GM19240 (cell line): ENCODE data around the gene DCC.
"Not testable (repeated sequence)": the region's sequence is repeated elsewhere in the genome, so short reads cannot be mapped to it uniquely, and the experiment has no call there.

Experiments
- DNase-seq: peaks from one replicate; pipeline ENCODE4 v3.0.0; 2011; ENCODE audit warnings: low spot score; ENCODE audit not compliant: insufficient read length

The DCC gene

DNA sequence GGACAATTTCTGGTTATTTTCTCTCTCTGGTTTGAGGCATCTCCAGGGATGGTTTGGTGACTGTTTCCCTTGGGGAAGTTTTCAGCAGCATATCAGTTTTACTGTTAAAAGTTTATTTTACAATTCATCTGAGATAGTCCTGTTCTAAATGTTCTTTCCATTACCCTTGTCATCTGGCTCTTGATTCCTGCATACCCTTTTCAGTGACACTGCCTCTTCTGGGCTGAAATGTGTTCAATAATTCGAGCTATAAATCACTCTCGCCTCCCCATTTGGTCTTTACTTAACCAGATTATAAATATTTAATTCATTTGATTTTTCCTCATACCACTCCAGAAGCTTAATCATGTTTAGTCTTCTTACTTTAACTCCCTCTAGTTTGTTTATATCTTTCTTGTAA, 9.5 kb downstream of the DCC start:
- no peak for DNase-seq

DNA sequence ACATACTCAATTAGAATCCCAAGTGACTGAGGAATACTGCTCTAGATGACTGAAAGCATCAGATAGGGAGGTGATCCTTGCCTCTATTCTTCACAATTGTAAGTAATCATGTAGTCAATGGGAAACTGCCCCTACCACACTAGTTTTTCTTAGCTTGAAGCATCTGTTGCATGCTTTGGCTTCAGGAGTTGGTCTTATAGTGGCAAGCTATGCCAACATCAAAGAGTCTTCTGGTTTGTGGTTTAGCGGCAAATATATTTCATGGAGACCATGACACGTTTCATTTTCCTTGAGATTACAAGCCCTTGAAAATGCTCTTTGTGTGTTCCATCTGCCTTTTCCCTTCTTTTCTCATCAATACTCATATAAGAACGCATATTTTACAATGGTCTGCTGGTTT, 12.9 kb downstream of the DCC start:
- DNase-seq = no peak

DNA sequence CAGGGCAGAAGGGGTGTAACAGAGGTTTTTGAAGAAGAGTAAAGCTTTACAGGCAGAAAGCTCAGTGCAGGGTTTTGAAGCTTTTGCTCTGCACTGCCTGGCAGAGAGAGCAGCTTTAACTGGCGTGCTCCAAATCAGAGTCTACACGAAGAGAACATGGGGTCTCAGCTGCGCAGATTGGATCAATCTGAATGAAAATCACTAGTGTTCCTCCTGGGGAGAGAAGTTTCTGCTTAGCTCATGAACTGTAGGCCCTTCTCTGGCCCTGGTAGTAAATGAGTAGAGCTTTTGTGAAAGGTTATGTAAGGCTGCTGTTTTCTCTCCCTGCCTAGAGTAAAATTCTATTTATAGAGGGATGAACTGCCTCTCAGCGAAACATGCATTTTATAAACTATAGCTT, 13.6 kb downstream of the DCC start:
- no peak for DNase-seq

DNA sequence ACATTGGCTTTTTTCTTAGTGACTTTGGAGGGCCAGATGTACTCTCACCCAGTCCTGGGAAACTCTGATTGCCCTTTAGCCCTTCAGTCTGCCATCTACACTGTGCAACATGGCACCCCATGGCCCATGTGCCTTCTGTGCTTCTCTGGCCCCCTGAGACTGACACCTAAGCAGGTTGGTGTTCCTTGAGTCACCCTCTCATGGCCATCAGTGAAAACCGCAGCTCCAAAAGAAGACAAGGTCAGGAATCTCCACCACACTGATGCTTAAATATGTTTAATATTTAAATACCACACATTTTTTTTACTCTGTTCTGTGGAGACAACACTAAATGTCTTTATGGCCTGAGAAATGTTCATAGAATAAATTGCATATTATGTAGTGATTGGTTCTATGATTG, 23.9 kb downstream of the DCC start:
- no peak for DNase-seq

DNA sequence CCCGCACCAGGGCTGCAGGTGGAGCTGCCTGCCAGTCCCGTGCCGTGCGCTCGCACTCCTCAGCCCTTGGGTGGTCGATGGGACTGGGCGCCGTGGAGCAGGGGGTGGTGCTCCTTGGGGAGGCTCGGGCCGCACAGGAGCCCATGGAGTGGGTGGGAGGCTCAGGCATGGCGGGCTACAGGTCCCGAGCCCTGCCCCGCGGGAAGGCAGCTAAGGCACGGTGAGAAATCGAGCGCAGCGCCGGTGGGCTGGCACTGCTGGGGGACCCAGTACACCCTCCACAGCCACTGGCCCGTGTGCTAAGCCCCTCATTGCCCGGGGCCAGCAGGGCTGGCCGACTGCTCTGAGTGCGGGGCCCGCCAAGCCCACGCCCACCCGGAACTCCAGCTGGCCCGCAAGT, 26.9 kb downstream of the DCC start:
- not testable (repeated sequence) for DNase-seq

DNA sequence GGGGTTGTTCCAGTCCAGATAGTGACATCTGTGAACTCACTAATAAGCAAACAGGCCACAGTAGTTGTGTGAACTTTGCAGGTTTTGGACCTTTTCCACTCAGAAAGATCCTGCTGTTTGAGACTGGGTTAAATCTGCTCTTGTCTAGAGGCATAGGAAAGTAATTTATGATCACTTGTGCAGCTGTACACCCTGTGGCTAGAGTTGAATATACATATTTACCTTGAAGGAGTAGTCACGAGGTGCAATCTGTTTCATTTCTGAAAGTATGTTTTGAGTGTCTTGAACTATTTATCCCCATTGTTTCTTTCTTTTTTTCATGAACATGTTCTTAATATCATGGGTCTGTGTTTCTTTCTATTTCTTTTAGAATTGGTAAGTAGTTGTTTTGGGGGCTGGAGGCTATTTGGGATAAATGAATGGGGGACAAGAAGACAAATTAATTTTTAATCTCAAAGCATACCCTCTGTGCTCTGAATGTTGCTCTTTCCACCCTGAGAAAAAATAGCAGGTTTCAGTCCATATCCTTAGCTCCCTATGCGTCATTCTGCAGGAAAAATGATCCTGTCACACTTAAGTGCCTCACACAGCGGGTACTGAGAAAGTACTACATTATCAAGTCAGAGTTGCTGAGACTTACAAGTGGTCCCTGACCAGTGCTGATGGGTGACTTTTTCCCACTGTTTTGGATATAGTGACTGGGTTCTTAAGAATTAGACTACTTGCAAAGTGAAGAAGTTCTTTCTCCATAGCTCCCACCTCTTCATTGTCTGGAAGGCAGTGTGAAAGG, 28.2 kb downstream of the DCC start:
- DNase-seq = no peak

DNA sequence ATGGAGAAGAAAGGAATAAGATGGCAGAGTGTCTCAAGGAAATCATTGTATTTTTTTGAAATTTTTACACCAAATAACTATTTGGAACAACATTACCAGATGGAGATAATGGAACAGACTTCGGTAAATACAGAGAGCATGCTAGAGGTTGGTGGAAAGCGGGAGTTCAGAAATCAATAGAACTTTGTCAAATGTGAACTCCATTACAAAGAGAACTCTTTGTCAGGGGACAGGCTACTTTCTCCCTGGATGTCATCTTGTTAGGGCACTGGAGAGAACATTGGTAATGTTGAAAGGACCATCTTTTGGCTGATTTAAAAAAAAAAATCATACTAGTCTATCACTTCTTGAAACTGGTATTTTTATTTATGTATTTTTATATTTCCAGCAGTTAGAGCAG, 30.8 kb downstream of the DCC start:
- no peak for DNase-seq

DNA sequence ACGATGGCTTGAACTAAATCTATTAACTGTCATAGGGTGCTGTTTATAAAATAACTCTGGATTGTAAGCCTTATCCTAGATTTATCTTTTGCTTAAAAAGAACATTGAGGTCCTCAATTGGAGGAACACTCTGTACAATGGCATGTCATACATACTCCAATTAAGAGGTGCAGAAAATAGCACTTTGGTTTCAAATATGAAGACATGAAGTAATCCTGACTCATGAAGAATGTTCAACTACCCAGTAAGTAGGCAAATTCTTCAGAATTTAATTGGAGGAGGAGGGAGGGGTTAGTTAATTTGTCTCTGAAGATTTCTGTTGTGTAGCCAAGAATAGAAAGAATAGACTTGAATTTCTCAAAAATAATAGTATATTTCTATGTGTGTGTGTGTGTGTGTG, 36.1 kb downstream of the DCC start:
- no peak for DNase-seq

DNA sequence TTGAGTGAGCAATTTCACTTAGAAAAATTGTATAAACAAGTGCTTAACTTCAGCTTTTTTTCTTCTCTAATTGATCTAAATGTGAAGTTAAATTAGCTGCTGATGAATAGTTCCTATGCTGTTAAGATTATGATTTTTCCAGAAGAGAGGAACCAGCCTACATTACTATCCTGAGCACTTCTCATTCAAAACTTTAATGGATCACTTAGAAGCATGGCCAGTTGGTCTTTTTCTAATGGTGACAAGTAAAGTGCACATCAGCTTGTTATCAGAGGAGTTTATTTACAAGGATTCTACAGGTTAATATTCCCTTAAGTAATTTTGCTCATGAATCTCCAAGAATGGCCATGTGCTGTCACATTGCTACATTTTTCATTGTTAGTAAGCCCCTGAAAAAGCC, 37.1 kb downstream of the DCC start:
- no peak for DNase-seq

DNA sequence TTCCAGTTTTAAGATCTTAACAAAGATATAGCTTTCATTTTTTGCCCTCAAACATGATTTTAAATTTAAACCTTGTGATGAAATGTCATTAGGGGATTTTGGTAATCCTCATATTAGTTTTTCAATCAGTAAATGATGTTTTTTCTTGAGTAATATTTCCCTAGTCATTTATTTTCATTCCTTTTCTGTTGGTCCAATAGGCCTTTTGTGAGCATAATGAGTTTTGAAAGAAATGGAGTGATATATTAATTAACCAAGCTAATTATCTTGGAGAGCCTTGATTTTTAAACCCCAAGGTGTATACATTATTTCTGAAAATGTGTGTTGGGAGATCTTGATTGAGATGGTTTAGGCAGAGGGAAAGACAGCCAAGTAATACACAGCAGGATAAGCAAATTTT, 46.3 kb downstream of the DCC start:
- no peak for DNase-seq

DNA sequence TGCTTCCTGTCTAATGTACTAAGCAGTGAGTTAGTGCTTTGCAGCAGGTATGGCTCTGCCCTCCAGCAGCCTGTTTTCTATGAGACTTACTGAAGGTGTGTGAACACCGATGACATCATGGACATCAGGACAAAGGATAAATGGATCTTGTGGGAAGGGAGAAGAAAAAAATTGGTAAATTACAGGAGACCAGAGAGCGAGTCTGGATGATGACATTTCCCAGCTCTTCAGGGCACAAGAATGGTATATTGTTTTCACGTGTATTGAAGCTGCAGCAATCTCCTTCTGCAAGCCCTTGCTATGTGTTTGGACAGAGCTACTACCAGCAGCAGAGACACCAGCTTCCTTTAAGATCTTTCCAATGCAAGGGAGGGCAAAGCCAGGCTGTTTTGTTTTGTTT, 47.2 kb downstream of the DCC start:
- DNase-seq = no peak

DNA sequence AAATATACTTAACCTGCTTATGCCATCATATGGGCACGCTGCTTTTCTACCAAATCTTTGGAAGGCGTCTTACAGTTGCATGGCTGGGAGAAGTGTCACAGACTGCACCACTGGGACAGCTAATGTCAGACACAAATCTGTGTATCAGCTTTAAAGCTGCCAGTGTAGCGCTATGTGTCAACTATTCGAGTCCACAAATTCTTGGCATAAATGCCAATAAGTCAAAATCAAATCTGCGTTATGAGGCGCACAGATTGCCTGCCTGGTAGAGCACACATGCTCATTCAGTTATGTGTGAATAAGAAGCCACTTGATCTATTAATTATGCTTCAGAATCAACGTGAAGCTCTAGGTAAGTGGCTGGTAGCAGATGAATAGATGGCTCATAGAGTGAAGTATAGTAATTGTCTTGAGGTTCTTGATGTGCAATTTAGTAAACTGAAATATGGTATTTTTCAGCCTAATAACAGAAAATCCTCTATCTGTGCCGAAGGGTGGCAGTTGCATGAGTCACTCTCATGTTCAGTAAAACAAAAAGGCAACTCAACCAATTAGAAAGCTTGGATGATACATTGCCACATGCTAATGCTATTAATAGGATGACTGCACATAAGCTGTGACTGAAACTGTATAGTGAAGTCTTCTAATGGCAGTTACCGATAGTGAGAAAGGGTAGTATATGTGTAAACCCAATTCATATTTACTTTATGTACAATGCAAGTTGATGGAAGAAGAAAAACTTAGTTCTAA, 52.0 kb downstream of the DCC start:
- no peak for DNase-seq

DNA sequence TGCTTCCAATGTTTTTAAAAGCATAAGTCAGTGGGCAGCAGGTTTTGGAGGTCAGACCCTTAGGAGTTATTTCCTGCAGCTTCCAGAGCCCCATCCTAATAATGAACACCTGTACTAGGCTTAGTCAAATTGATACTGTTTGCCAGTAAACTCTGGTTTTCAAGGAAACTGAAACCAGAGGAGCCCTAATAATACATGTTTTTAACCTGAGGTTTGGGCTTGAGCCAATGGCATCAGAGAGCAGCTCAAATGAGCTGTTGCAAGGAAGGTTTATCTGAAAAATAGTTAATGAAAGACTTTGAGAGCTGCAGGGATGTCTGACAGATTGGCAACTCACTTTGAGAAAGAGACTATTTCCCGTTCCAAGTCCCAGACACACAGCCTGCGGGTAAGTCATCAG, 54.6 kb downstream of the DCC start:
- no peak for DNase-seq

DNA sequence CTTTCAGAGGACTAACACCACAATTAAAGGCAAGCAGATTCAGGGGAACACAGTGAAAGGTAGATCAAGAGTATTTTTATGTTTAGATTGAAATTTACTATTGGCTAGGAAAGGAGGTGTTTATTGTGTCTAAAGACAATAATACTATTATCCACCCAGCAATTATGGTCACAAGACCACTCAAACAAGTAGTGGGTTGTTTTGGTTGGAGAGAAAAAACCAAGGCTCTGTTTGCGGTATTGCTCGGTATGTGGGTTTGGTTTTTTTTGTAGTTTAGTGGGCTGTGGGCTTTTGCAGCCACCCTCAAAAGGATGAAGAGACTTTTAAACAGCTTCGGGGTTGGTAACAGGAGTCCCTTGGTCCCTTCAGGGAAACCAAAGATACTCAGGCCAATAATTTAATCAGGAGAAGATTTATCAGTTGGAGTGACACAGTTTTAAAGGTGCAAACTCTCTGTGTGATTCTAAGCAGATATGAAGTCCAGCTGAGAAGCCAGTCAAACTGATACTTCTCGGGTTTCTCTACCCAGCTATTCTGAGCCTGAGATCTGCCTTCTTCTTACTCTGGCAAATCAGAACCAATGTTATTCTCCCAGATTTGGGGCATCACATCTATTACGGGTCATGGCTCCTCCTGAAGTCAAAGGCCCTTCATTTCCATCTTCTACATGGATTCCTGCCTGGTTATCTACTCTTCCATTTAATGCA, 55.3 kb downstream of the DCC start:
- DNase-seq = no peak

DNA sequence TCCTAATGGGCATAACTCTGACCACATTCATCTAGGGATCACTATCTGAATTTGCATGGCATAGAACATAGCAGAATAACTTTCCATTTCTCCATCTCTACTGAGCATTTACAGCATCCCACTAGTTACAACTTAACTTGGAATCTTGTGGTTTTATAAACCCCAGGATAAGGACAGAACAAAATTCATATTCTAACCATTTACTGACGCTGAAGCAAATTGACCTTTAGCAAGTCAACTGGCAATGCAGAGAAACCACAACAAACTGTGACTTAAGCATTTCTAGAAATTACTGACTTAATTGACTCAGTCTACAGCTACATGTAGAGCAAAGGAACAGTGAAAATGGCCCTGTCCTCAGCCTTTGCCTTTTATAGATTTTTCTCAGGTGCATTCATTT, 61.2 kb downstream of the DCC start:
- DNase-seq = no peak

DNA sequence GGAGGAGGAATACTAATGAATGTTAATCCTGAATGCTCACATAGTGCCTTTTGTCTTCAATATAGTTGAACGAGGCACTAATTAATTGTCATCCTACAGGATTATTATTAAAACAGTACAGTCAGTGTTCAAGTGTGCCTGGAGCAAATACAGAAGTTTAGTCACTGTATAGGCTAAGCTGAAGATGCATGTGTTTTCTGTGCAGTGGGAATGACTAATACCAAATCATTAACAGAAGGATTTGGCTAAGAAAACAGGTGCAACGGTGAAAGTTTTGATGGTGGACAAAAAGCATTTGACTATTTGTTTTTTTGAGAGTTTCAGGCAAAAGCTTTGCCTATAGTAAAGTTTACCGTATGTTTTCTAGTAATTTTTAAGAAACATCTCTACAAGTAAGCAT, 62.8 kb downstream of the DCC start:
- DNase-seq = no peak

DNA sequence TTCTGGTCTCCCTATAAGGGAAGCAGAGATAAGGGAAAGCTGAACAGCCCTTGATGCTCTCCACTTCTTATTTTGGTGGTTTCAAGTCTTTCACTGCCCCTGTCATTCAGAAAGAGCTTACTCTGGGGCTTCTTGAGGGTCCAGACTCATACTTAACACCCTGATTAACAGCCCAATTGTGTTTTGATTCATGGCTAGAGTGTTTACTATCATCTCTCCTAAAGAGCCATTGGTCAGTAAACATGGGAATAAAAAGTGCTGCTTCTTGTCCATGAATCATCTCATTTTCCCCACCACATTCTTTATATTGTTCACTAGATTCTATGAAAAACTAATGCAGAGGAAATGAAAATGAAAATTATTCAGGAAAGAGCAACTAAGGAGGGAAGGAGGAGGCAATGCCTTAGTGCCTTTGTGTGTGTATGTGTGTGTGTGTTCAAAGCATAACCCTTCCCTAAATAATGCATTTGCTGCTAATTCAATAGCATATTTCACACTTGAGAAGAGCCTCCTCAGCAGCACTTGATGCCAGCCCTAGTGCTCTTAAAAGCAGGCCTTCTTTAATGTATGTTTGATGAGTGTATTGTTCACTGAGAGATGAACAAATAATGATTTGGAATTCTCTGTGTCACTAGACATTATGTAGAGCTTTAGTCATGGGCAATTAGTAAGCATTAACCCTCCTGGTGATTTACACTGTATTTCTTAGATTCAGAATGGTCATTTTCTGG, 63.5 kb downstream of the DCC start:
- DNase-seq = no peak

DNA sequence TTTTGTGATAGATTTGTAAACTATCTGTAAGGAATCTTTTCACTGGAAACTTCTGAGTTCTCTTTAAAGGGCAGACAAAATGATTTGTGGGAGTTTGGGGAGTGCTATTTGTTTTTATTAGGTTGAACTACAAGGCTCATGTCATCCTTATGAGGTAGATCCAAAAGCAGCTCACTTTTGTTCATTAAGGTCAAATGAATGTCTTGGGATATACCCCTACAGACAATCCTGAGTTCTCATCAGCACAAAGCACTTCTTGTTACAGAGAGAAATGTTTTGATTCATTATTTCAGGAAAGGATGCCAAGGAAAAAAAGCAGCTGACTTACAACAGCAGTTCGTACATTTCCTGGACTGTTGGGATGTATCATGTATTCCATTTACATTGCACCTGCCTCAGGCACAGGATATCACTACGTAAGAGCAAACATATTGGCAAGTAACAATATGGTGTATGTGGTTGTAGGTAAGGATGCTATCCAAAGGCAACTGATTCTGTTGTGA, 68.9 kb downstream of the DCC start:
- DNase-seq = no peak

DNA sequence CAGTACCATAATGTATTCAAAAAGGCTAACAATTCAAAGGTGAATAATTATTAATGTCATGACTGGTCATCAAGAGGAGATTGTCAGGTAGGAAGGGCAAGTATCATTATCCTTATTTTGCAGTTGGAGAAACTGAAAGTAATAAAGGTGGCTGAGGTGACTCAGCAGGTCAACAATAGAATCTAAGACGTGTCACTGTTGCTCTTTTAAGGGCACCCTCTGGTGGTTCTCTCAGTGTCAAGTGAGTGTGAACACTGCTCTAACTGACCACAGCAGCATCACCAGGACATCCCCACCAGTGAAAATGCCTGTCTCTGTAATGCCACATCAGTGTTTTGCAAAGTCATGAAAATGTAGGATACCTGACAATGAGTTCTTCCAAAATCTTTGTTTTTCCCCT, 69.7 kb downstream of the DCC start:
- DNase-seq = peak; percentile 12

DNA sequence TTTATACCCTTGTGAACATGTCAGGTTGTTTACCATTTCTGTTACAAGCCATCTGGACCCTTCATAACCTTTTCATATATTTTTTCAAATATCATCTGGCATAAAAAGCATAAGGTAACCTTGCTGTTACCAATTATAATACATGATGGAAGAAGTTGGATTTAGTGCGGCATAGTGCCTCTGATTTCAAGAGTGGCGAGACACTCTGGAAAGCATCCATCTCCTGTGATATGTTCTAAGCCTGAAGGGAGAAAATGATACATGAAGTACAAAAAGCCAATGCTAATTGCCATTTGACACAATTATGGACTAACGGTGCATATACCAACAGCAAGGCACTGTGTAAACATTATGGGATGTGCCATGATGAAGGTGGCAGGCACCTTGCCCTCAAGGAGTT, 75.1 kb downstream of the DCC start:
- no peak for DNase-seq

DNA sequence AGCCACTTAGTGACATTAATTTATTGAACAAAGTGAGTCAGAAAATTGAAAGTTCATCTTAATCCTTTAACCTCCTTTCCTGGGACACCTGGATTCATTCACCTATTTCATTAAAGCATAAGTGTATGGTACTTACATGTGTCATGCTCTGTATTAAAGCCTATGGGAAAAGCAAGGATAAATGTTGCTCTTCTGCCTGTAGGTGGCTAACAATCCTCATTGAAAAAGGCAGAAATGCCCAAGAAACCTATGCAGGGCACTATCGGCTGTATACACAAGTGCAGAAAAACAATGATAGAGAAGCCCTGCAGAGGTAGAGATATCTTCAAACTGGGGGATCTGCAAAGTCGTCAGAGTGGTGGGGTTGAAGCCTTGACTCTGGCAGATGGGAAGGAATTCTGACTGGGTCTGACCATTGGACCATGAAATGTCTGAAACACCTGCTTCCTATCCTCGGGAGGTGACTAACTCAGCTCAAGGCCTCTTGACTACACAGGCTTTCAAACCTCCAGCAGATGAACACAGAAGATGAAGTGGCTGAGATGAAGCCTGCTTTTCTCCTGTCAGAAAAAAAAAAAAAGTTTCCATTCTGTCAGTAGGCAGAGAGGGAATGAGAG, 83.1 kb downstream of the DCC start:
- DNase-seq = no peak
